Measurements from ENCODE around the gene EFCAB10.

DNA sequence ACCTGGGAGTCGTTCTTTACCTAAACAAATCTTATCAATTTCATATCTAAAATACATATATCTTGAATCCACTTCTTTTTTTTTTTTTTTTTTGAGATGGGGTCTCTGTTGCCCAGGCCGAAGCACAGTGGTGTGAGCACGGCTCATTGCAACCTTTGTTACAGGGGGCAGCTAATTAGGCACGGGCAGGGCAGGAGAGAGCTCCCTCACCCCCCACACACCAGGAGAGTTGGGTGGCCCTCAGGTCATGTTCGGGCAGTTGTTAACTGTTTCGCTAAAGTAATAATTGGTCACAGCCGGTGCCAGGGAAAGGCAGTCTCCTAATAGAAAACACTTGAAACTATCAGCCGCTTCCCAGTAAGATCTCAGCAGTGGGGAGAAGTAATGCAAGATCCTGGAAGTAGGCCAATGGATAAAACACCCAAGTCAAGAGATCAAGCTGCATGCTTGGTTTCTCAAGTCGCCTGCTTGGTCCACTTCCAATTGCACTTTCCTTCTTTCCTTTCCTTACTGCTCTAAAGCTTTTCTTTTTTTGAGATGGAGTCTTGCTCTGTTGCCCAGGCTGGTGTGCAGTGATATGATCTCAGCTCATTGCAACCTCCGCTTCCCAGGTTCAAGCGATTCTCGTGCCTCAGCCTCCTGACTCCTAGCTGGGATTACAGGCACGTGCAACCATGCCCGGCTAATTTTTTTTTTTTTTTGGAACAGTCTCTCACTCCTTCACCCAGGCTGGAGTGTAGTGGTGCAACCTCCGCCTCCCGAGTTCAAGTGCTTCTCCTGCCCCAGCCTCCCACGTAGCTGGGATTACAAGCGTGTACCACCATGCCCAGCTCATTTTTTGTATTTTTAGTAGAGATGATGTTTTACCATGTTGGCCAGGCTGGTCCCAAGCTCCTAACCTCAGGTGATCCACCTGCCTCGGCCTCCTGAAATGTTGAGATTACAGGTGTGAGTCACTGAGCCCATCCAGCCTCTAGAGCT lies 21.3 kb upstream of the EFCAB10 start:
- TF ChIP-seq, protein P1, sequence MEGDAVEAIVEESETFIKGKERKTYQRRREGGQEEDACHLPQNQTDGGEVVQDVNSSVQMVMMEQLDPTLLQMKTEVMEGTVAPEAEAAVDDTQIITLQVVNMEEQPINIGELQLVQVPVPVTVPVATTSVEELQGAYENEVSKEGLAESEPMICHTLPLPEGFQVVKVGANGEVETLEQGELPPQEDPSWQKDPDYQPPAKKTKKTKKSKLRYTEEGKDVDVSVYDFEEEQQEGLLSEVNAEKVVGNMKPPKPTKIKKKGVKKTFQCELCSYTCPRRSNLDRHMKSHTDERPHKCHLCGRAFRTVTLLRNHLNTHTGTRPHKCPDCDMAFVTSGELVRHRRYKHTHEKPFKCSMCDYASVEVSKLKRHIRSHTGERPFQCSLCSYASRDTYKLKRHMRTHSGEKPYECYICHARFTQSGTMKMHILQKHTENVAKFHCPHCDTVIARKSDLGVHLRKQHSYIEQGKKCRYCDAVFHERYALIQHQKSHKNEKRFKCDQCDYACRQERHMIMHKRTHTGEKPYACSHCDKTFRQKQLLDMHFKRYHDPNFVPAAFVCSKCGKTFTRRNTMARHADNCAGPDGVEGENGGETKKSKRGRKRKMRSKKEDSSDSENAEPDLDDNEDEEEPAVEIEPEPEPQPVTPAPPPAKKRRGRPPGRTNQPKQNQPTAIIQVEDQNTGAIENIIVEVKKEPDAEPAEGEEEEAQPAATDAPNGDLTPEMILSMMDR (IDR thresholded peaks at IDR 0.05): no peak
- TF ChIP-seq HDAC2 (IDR thresholded peaks at IDR 0.05) (no peak), POLR2A (IDR thresholded peaks at IDR 0.05; ENCODE audit: low read length) (no peak), EHMT2 (IDR thresholded peaks at IDR 0.05; ENCODE audit: low read depth) (no peak), EP300 (IDR thresholded peaks at IDR 0.05) (no peak), CEBPB (IDR thresholded peaks at IDR 0.05) (no peak), PHF8 (IDR thresholded peaks at IDR 0.05; ENCODE audit: borderline replicate concordance, low read depth) (no peak), TP53 (CRISPR knock-in tag; IDR thresholded peaks at IDR 0.05) (no peak), RNF2 (IDR thresholded peaks at IDR 0.05; ENCODE audit: borderline replicate concordance, low read depth) (no peak)
- TF ChIP-seq, protein P2, sequence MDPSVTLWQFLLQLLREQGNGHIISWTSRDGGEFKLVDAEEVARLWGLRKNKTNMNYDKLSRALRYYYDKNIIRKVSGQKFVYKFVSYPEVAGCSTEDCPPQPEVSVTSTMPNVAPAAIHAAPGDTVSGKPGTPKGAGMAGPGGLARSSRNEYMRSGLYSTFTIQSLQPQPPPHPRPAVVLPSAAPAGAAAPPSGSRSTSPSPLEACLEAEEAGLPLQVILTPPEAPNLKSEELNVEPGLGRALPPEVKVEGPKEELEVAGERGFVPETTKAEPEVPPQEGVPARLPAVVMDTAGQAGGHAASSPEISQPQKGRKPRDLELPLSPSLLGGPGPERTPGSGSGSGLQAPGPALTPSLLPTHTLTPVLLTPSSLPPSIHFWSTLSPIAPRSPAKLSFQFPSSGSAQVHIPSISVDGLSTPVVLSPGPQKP (IDR thresholded peaks at IDR 0.05; ENCODE audit: low read depth, low read length): no peak
- TF ChIP-seq, protein P3, sequence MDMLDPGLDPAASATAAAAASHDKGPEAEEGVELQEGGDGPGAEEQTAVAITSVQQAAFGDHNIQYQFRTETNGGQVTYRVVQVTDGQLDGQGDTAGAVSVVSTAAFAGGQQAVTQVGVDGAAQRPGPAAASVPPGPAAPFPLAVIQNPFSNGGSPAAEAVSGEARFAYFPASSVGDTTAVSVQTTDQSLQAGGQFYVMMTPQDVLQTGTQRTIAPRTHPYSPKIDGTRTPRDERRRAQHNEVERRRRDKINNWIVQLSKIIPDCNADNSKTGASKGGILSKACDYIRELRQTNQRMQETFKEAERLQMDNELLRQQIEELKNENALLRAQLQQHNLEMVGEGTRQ (IDR thresholded peaks at IDR 0.05): no peak
- TF ChIP-seq, protein P4, sequence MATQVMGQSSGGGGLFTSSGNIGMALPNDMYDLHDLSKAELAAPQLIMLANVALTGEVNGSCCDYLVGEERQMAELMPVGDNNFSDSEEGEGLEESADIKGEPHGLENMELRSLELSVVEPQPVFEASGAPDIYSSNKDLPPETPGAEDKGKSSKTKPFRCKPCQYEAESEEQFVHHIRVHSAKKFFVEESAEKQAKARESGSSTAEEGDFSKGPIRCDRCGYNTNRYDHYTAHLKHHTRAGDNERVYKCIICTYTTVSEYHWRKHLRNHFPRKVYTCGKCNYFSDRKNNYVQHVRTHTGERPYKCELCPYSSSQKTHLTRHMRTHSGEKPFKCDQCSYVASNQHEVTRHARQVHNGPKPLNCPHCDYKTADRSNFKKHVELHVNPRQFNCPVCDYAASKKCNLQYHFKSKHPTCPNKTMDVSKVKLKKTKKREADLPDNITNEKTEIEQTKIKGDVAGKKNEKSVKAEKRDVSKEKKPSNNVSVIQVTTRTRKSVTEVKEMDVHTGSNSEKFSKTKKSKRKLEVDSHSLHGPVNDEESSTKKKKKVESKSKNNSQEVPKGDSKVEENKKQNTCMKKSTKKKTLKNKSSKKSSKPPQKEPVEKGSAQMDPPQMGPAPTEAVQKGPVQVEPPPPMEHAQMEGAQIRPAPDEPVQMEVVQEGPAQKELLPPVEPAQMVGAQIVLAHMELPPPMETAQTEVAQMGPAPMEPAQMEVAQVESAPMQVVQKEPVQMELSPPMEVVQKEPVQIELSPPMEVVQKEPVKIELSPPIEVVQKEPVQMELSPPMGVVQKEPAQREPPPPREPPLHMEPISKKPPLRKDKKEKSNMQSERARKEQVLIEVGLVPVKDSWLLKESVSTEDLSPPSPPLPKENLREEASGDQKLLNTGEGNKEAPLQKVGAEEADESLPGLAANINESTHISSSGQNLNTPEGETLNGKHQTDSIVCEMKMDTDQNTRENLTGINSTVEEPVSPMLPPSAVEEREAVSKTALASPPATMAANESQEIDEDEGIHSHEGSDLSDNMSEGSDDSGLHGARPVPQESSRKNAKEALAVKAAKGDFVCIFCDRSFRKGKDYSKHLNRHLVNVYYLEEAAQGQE (IDR thresholded peaks at IDR 0.05): no peak
- TF ChIP-seq, protein P5, sequence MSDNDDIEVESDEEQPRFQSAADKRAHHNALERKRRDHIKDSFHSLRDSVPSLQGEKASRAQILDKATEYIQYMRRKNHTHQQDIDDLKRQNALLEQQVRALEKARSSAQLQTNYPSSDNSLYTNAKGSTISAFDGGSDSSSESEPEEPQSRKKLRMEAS (IDR thresholded peaks at IDR 0.05): no peak

Measured in A549 (cell line).